KMS-11 (cell line): ENCODE results near the gene FDX1.

Experiments
- H2AFZ ChIP-seq: fragments of 200-600 bp; sonication (generic); 2 replicates; pipeline ENCODE4 v1.6.1; 2016; ENCODE audit warnings: antibody characterized with exemption, mixed run types, low read depth
- H3K27ac ChIP-seq: fragments of 200-600 bp; sonication (generic); 2 replicates; pipeline ENCODE4 v1.6.1; 2016; ENCODE audit warnings: mild to moderate bottlenecking, mixed run types
- H3K27me3 ChIP-seq: fragments of 200-600 bp; sonication (generic); 2 replicates; pipeline ENCODE4 v1.6.1; 2017; ENCODE audit warnings: mild to moderate bottlenecking, low read depth, mixed run types, moderate library complexity; ENCODE audit not compliant: insufficient read depth
- H3K36me3 ChIP-seq: fragments of 200-600 bp; sonication (generic); 2 replicates; pipeline ENCODE4 v1.6.1; 2017; ENCODE audit warnings: mild to moderate bottlenecking, mixed run types; ENCODE audit not compliant: insufficient read depth
- H3K4me1 ChIP-seq: fragments of 200-600 bp; sonication (generic); 2 replicates; pipeline ENCODE4 v1.6.1; 2016; ENCODE audit warnings: mild to moderate bottlenecking, low read depth, mixed run types; ENCODE audit not compliant: poor library complexity, severe bottlenecking
- H3K4me2 ChIP-seq: fragments of 200-600 bp; sonication (generic); 2 replicates; pipeline ENCODE4 v1.7.0; 2016; ENCODE audit warnings: mild to moderate bottlenecking, mixed run types
- H3K4me3 ChIP-seq: fragments of 200-600 bp; sonication (generic); IDR thresholded peaks from 2 replicates; pipeline ENCODE4 v1.6.1; 2017; ENCODE audit warnings: low read depth, low read length, mixed read lengths; ENCODE audit not compliant: insufficient read depth
- H3K79me2 ChIP-seq: fragments of 200-600 bp; sonication (generic); 2 replicates; pipeline ENCODE4 v1.6.1; 2016; ENCODE audit warnings: low read depth, mixed run types; ENCODE audit not compliant: insufficient read depth
- H3K9ac ChIP-seq: fragments of 200-600 bp; sonication (generic); 2 replicates; pipeline ENCODE4 v1.6.1; 2016; ENCODE audit warnings: mild to moderate bottlenecking, mixed run types
- H4K20me1 ChIP-seq: fragments of 200-600 bp; sonication (generic); 2 replicates; pipeline ENCODE4 v1.6.1; 2016; ENCODE audit warnings: mild to moderate bottlenecking, mixed run types; ENCODE audit not compliant: insufficient read depth
- TF ChIP-seq, protein P1 (sequence below): fragments of 200-600 bp; sonication (generic); conservative IDR thresholded peaks from 2 replicates; pipeline ENCODE4 v1.6.1; 2017; ENCODE audit warnings: low read depth, mild to moderate bottlenecking, antibody characterized with exemption, low read length, moderate library complexity, mixed read lengths

The FDX1 gene

DNA sequence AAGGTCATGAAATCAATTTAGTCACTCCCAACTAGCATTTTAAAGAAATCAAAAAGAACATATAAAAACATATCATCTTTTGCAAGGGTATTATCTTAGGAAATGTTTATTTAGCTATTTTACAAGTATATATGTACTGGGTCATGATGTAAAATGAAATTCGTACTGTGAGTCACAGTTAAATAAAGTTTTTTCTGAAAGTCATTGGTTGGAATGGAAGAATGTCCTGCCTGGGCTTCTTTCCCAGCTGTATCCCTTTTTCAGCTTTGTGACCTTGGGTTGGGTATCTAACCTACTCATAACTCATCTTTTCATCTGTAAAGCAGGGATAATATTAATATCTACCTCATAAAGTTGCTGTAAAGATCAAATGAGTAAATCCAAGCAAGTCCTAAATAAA, 15.7 kb downstream of the FDX1 start:
- H3K27me3 ChIP-seq, result no peaks in the 10 kb centered on the region
- no peak overlapping the region for H2AFZ ChIP-seq
- no peaks in the 10 kb centered on the region for H4K20me1 ChIP-seq
- H3K4me1 ChIP-seq, result no peaks in the 10 kb centered on the region
- no peak overlapping the region for H3K4me2 ChIP-seq
- H3K4me3 ChIP-seq, result no peak overlapping the region
- H3K9ac ChIP-seq, result no peak overlapping the region
- no peaks in the 10 kb centered on the region for H3K36me3 ChIP-seq
- no peaks in the 10 kb centered on the region for H3K79me2 ChIP-seq
- TF ChIP-seq, protein P1, sequence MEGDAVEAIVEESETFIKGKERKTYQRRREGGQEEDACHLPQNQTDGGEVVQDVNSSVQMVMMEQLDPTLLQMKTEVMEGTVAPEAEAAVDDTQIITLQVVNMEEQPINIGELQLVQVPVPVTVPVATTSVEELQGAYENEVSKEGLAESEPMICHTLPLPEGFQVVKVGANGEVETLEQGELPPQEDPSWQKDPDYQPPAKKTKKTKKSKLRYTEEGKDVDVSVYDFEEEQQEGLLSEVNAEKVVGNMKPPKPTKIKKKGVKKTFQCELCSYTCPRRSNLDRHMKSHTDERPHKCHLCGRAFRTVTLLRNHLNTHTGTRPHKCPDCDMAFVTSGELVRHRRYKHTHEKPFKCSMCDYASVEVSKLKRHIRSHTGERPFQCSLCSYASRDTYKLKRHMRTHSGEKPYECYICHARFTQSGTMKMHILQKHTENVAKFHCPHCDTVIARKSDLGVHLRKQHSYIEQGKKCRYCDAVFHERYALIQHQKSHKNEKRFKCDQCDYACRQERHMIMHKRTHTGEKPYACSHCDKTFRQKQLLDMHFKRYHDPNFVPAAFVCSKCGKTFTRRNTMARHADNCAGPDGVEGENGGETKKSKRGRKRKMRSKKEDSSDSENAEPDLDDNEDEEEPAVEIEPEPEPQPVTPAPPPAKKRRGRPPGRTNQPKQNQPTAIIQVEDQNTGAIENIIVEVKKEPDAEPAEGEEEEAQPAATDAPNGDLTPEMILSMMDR, result no peak
- no peak overlapping the region for H3K27ac ChIP-seq

DNA sequence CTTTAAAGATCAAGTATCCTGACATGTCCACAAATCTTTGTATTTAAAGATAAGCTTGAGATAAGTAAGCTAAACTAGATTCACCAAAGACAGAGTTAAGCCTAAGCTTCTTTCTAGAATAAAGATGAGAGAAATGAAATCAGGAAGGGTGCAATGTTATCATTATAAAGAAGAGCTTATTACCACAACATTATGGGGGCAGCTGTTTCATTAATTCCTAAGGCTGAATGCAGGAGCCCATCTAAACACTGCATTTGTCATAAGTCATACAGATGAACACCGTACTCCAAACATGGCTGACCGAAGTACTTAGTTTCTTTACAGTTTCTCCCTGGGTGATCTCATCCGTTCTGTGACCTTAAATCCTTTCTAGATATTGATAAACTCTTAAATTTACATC, 16.3 kb downstream of the FDX1 start:
- Histone ChIP-seq H2AFZ (no peak overlapping the region), H4K20me1 (no peaks in the 10 kb centered on the region), H3K79me2 (no peaks in the 10 kb centered on the region), H3K4me2 (no peak overlapping the region), H3K36me3 (no peaks in the 10 kb centered on the region), H3K27ac (no peak overlapping the region), H3K4me1 (no peaks in the 10 kb centered on the region), H3K4me3 (no peak overlapping the region), H3K27me3 (no peaks in the 10 kb centered on the region), H3K9ac (no peak overlapping the region)
- TF ChIP-seq, protein P1, result no peak

DNA sequence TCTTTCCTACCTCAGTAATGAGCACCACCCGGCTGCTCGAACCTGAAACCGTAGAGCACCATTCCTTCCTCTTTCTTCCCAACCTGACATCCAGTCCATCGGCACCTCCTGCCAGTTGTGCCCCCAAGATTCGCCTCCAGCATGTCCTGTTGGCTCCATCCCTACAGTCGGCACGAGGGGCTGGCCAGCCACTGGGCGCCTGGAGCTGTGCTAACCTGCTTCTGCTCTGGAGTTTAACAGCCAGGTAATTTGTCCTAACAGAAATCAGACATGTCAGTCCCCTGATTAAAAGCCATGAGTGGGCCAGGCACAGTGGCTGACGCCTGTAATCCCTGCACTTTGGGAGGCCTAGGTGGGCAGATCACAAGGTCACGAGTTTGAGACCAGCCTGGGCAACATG, 16.8 kb downstream of the FDX1 start:
- Histone ChIP-seq H3K79me2 (no peaks in the 10 kb centered on the region), H3K4me1 (no peaks in the 10 kb centered on the region), H3K36me3 (no peaks in the 10 kb centered on the region), H3K27me3 (no peaks in the 10 kb centered on the region), H3K27ac (no peak overlapping the region), H3K9ac (no peak overlapping the region), H3K4me3 (no peak overlapping the region), H2AFZ (no peak overlapping the region), H4K20me1 (no peaks in the 10 kb centered on the region), H3K4me2 (no peak overlapping the region)
- TF ChIP-seq, protein P1, result no peak

DNA sequence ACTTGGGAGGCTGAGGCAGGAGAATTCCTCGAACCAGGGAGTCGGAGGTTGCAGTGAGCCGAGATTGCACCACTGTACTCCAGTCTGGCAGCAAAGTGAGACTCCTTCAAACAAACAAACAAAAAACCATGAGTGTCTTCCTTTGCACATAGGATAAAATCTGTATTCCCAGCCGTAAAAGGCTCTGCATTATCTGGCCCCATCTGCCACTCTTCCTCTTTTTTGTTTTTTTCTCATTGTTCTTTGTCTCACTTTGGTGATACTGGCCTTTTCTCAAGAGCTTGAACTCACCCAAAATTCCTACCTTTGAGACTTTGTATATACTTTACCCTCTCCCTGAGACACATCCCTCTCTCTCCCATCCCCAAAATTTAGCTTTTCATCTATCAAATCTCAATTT, 17.6 kb downstream of the FDX1 start:
- no peak overlapping the region for H3K9ac ChIP-seq
- no peak overlapping the region for H3K27ac ChIP-seq
- H3K4me2 ChIP-seq, result no peak overlapping the region
- TF ChIP-seq, protein P1, result no peak
- H4K20me1 ChIP-seq, result no peaks in the 10 kb centered on the region
- no peaks in the 10 kb centered on the region for H3K36me3 ChIP-seq
- peaks cover 5% of the 10 kb centered on the region for H3K4me1 ChIP-seq
- no peak overlapping the region for H2AFZ ChIP-seq
- H3K27me3 ChIP-seq, result no peaks in the 10 kb centered on the region
- H3K4me3 ChIP-seq, result no peak overlapping the region
- H3K79me2 ChIP-seq, result no peaks in the 10 kb centered on the region
